Esophagus muscularis mucosa (tissue), 2 donors: ENCODE data around the gene CELF2.

Experiments used
- EP300 ChIP-seq: sonication (generic); formaldehyde crosslinking; IDR thresholded peaks from one replicate; pipeline ENCODE4 v1.6.1; 2017; ENCODE audit warnings: antibody characterized with exemption
- POLR2A ChIP-seq: fragments of 450-650 bp; IDR thresholded peaks from one replicate; pipeline ENCODE4 v1.6.1; 2017; ENCODE audit warnings: antibody characterized with exemption, moderate library complexity, mild to moderate bottlenecking, low read depth

DNA sequence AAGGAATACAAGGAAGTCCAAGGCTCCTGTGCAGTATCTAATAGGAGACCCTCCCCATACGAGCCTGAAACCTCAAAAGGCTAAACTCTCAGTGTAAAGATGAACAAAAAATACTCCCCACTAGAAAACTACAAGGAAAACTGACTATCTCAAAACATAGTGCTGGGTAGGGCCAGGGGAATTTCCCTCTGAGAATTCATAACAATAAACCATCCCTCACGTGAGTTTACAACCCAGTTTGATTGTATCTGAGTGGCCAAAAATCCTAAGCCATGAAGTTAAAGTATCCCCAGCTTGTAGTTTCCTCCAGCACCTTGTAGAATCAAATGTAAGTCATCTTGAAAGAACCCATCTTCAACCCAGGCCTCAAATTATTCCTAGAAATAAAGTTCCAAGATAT, 293.4 kb downstream of the CELF2 start:
- TF ChIP-seq EP300 (no peak), POLR2A (no peak)
